Epidermal melanocyte (primary cell): ENCODE measurements around the gene AFM.

Source experiments
- DNase-seq: peaks from one replicate; pipeline ENCODE4 v3.0.0; 2011; ENCODE audit warnings: low spot score; ENCODE audit not compliant: insufficient read length

Gene AFM, protein sequence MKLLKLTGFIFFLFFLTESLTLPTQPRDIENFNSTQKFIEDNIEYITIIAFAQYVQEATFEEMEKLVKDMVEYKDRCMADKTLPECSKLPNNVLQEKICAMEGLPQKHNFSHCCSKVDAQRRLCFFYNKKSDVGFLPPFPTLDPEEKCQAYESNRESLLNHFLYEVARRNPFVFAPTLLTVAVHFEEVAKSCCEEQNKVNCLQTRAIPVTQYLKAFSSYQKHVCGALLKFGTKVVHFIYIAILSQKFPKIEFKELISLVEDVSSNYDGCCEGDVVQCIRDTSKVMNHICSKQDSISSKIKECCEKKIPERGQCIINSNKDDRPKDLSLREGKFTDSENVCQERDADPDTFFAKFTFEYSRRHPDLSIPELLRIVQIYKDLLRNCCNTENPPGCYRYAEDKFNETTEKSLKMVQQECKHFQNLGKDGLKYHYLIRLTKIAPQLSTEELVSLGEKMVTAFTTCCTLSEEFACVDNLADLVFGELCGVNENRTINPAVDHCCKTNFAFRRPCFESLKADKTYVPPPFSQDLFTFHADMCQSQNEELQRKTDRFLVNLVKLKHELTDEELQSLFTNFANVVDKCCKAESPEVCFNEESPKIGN

DNA sequence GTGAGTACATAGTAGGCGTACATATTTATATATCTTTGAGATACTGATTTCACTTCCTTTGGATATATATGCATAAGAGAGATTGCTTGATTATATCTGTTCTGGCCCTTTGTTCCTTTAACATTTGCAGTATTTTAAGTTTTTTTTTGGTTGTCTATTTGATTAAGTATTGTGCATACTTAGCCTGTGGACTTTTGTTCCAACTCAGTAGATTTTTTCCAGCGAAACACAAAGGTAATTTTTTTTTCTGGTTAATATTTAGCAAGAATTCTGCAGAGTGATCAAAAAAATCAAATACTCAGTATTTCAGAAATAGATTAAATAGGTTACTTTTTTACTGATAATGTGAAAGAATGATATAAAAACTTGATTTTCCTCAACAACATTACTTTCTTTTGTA, at the start of gene AFM:
Gene AFM (plus strand): TSS at position 388 of the 400 bp plus-strand sequence. CDS start 31 bp downstream, outside the sequence.
- no peak for DNase-seq

DNA sequence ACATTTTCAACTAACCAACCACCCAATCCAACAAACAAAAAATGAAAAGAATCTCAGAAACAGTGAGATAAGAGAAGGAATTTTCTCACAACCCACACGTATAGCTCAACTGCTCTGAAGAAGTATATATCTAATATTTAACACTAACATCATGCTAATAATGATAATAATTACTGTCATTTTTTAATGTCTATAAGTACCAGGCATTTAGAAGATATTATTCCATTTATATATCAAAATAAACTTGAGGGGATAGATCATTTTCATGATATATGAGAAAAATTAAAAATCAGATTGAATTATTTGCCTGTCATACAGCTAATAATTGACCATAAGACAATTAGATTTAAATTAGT, 49.8 kb upstream of the AFM start:
- no peak for DNase-seq

DNA sequence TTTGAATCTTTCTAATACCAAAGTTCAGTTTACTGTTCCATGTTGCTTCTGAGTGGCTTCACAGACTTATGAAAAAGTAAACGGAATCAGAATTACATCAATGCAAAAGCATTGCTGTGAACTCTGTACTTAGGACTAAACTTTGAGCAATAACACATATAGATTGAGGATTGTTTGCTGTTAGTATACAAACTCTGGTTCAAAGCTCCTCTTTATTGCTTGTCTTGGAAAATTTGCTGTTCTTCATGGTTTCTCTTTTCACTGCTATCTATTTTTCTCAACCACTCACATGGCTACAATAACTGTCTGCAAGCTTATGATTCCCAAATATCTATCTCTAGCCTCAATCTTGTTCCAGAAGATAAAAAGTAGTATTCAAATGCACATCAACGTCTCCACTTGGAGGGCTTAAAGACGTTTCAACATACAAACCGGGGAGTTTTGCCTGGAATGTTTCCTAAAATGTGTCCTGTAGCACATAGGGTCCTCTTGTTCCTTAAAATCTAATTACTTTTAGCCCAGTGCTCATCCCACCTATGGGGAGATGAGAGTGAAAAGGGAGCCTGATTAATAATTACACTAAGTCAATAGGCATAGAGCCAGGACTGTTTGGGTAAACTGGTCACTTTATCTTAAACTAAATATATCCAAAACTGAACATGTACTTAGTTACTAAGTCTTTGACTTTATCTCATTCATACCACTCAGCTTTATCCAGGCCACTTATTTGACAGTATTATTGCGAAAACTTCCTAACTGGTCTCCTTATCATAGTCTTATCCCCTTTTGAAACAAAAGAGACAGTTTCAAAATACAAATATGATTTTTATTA, 49.2 kb upstream of the AFM start:
- no peak for DNase-seq

DNA sequence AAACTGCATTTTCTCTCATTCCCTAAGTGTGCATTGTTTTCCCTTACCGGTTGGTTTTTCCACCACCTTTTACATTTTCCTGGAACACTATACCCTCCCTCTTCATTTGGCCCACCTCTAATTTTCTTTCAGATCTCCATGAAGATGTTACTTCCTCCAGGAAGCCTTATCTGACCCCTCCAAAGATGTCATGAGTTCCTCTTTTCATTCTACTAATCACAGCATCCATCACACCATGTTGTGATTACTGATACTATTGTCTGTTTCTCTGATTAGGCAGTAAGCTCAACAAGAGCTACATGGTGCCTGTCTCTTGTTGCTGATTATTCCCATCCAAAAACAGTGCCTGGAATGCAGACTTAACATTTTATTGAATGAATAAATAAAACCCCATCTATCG, 48.4 kb upstream of the AFM start:
- no peak for DNase-seq

DNA sequence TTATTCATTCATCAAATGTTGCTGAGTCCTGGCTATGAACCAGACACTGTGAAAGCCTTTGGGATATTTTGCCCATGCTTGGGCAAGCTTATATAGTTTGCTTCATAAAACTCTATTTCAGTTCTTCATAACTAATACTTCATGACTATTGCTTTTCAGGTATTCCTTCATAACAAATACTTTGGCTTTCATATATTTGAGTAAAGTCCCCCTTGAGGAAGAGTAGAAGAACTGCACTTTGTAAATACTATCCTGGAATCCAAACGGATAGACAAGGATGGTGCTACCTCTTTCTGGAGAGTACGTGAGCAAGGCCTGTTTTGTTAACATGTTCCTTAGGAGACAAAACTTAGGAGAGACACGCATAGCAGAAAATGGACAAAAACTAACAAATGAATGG, 47.2 kb upstream of the AFM start:
- no peak for DNase-seq

DNA sequence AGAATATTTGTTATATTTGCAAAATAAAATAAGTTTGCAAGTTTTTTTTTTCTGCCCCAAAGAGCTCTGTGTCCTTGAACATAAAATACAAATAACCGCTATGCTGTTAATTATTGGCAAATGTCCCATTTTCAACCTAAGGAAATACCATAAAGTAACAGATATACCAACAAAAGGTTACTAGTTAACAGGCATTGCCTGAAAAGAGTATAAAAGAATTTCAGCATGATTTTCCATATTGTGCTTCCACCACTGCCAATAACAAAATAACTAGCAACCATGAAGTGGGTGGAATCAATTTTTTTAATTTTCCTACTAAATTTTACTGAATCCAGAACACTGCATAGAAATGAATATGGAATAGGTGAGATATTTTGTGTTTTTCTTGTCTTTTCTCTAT, 45.6 kb upstream of the AFM start, which contains the start of gene AFP:
Gene AFP (plus strand): TSS at position 238 of the 400 bp plus-strand sequence. CDS start 42 bp downstream, at position 280.
- DNase-seq = no peak

DNA sequence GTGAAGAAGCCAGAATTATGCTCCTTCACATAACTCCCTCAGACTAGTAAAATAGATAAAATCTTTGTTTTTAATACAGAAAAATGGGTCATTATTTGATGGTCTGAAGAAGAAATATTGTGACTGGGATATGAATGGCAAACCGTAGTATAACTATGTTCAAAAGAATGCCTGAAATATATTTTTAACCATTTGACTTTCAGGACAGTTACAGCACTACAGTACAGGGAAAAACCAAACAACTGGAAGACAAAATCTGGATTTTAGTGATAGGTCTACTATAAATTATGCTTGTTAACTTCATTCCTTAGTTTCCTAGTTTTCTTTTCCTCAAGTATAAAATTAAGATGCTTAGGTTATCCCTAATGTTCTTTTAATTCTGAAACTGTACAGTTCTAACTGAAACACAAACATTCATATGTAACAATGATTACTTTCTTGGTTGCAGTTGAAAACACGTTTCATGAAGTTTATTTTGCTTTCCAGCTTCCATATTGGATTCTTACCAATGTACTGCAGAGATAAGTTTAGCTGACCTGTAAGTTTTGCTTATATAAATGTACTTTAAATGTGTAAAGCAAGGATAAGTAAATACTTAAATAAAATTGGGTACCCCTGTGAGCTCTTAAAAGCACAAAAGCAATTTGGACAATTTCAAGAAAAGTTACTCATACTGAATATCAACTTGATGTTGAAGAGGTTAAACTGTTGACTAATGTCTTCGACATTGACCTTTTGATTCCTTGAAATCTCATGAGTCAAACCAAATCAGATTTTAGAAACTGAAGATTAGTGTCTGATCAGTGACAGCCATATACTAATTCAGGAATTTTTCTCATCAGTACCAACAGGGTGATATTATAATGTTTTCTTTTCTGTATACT, 44.6 kb upstream of the AFM start:
- DNase-seq = no peak

DNA sequence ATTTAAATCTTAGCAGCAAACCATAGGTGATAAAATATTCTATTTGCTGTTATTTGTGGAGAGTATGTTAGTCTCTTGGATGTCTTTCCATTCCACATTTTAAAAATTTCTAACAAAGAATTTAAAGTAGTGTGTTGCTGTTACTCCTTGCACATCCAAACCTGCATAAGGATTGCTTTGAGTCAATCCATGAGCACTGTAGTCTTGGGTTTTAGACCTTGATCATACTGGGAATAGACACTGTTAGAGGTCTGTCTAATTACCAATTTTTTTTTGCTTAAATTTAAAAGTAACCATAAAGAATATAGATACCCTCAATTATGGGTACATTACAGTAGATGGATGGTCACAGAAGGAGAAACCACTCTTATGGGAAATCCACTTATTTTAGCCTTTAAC, 44.0 kb upstream of the AFM start:
- no peak for DNase-seq

DNA sequence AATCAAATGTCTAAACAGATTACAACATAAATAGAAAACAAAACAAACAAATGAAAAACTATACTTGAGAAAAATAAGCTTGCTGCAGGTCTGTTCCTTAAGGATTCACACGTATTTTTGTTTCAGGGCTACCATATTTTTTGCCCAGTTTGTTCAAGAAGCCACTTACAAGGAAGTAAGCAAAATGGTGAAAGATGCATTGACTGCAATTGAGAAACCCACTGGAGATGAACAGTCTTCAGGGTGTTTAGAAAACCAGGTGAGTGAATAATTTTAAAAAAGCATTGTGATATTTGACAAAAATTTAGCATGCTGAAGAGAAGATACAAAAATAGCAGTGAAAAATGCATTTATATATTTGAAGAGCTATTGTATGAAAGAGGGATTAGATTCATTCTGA, 43.5 kb upstream of the AFM start:
- DNase-seq = no peak

DNA sequence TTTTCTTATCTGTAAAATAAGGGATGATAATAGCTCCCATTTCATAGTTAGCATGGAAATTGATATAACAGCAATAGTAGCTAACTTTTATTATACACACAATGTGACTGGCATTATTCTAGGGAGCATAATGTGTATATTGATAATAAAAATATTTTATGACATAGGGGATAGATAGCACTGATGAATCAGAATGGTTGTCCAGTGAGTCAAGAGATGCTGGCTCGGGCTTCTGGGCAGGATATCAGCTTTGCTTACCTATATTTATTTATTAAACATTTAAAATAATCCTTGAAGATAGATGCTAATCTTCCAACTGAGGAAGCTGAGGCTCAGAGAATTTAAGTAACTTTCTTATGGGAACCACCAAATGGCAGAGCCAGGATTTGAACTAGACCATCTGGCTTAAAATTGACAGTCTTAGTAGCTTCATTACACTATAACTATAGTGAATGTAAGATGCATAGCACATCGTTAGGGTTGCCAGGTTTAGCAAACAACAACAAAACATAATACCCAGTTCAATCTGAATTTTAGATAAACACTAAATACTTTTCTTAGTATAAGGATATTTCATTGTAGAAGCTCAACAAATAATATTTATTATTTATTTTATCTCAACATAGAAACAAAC, 42.8 kb upstream of the AFM start:
- no peak for DNase-seq

DNA sequence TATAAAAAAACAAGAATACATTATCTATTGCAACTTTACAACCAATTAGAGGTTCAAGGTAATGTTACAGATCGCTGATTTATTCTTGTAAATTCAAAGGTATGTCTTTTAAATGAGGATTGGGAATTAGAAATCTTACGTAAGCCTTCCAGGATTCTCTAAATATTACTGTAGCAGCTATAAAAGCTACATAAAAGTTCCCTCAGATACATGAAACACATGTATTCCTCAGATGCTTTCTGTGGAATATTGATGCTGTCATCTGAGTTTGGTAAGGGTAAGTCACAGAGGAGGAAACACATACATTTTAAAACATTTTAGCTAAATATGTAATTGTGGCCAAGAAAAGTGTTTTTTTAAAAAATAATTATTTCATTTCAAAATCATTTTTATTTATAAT, 42.1 kb upstream of the AFM start:
- DNase-seq = no peak

DNA sequence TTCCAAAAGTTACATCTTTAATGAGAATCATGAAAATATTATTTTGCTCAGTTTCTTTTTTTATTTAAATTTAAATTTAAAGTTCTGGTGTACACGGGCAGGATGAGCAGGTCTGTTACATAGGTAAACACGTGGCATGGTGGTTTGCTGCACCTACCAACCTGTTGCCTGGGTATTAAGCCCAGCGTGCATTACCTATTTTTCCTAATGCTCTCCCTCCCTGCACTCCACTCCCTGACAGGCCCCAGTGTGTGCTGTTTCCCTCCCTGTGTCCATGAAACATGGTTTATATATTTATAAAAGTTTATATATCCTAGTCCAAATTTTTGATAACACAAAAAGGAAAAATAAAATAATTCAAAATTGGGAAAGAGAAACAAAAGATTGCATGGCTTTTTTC, 41.6 kb upstream of the AFM start:
- DNase-seq = no peak

DNA sequence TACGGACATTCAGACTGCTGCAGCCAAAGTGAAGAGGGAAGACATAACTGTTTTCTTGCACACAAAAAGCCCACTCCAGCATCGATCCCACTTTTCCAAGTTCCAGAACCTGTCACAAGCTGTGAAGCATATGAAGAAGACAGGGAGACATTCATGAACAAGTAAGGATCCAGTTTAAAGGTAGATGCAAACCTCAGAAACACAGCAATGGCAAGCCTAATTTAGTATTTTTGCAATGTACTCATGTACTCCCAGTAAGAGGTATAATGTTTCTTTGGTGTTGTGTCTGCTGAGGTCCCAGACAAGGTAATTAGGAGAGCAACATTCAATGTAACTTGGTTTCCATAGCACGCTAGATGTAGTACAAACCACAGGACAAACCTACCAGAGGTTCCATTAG, 40.9 kb upstream of the AFM start:
- no peak for DNase-seq

DNA sequence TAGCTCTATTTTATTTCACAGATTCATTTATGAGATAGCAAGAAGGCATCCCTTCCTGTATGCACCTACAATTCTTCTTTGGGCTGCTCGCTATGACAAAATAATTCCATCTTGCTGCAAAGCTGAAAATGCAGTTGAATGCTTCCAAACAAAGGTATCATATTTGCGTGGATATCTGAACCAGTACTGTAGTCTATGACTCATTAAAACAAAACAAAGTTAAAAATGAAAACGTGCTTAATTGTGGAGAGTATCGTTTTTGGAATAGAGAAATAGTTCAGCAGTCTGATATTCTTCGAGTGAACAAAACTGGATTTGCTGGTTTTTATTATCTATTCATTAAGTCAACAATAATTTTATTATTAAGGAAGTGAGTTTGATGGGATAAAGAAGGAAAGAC, 39.3 kb upstream of the AFM start:
- DNase-seq = no peak

DNA sequence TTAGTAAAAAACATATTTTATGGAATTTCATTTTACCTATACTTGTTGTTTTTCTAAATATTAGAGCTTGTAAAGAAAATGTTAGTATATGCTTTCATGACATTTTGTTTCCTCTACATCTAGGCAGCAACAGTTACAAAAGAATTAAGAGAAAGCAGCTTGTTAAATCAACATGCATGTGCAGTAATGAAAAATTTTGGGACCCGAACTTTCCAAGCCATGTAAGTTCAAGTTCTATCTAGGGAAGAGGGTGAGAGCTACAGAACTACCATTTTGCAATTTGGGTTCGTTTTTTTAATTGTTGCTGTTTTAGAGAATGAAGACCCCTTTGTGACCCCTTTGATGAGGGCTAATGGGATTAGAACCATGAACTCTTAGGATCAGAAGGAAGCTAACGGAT, 38.3 kb upstream of the AFM start:
- no peak for DNase-seq

DNA sequence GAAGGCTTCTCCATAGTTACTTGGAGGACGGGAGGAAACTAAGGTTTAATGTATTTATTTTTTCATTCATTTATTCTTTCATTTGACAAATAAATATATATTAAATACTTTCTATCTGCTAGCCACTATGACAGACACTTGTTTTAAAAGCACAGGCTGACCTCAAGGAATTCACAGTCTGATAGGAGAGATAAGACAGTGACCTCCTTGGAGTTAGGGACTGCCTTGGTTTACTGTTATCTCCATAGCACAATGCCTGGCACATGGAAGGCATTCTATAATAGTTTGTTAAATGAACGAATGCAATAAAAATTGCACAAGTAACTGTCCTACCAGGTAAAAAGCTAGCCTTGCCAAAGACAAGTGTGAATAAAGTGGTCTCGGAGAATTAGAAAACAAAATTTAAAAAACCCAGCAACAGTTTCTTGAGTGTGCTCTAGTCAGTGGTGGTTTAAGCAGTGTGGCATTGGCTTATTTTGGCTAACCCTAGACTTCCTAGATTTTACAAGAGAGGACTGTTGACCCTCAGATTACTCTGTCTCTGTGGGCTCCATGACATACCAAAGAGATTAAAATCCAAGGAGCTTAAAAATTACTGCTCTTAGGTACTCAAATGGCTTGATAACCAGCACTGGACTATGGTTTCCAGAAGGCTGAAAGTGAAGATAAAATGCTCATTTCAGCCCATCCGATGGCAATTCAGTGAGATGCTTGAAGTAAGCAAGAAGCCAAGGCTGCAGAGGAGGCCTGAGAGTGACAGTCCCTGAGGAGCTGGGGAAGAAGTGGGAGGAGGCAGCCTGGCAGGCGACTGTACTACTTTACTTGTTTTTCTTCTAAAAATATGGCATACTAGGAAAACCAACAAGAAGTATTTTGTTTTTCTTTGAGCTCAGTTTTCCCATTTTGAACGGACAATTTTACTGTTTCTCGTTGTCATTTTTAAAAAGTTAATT, 35.9 kb upstream of the AFM start:
- no peak for DNase-seq

DNA sequence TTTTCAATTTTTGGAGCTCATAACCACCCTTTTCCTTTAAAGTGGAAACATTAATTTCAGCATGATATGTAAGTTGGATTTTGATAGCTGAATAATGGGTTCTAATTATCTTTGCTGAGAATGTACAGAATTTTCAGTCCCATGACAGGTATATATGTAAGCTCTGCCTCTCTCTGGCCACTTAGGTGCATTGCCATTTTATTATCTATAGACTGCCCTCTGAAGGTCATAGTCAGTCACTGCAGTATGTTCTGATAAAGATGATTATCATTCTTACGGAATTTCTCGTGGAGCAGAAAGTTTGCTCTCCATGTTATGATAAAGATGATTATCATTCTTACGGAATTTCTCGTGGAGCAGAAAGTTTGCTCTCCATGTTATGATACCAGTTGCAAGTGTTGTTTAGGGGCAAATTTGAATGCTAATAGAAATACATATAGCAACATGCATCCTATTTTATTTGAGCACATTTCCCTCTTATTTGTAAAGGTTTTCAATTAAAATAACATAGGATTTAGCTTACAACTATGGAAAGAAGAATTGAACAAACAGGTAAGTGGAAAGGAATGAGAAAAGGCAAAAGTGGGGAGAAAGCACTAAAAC, 35.1 kb upstream of the AFM start:
- DNase-seq = peak; percentile 25

DNA sequence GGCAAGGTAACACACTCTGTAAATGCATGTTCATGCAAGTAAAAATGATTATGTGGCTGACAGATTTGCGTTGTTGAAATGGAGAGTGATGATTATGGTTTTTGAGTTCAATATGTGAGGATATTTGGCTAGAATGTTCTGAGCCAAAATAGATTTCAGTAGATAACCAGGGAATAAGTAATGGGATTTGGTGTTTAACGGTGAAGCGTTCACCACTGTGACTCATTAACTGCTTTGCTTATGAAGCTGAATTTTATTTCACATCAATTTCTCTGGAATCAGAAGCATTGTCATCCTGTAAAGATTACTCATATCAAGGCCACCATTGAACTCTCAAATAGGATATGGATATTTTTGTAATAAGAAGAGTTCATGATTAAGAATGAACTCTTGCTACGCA, 33.9 kb upstream of the AFM start:
- no peak for DNase-seq
